ENCODE results near the gene TGDS.

GRCh38 chr13:94595950-94596574, at the start of gene TGDS:
- no peak for TF ChIP-seq CTCF (IDR thresholded peaks at IDR 0.05; ENCODE audit: control extremely low read depth in 1 of 3, insufficient read depth in 1 of 3, low read depth in 1 of 3, low read length in 3 of 3)
- TF ChIP-seq EZH2 (IDR thresholded peaks at IDR 0.05; ENCODE audit: low read depth, low read length, severe bottlenecking) = no peak
- TF ChIP-seq SUZ12 (IDR thresholded peaks at IDR 0.05; ENCODE audit: low read length) = no peak
- peak; percentile 90 to 98 for TF ChIP-seq POLR2A (IDR thresholded peaks at IDR 0.05; ENCODE audit: control extremely low read depth in 1 of 2, low read depth in 2 of 2, low read length in 2 of 2)
- TF ChIP-seq JUN (IDR thresholded peaks at IDR 0.05; ENCODE audit: low read depth, low read length) = no peak
- no peak for TF ChIP-seq RFX5 (IDR thresholded peaks at IDR 0.05; ENCODE audit: borderline replicate concordance, low read depth, low read length)
- no peak for TF ChIP-seq MAFK (IDR thresholded peaks at IDR 0.05; ENCODE audit: low read depth, low read length)
- TF ChIP-seq MAX (IDR thresholded peaks at IDR 0.05) = peak; percentile 55
- peak; percentile 60; the same call in 1 of the 2 replicates for TF ChIP-seq YY1 (IDR thresholded peaks at IDR 0.05; ENCODE audit: low read depth, low read length)
- TF ChIP-seq JUND (IDR thresholded peaks at IDR 0.05; ENCODE audit: low read length) = no peak
- TF ChIP-seq SIN3A (conservative IDR thresholded peaks at IDR 0.05 in 1 of 2, IDR thresholded peaks at IDR 0.05 in 1 of 2; ENCODE audit: low read depth in 1 of 2, low read length in 2 of 2) = no peak
- TF ChIP-seq SP1 (IDR thresholded peaks at IDR 0.05; ENCODE audit: low read depth, low read length) = 0 out of 2 replicates have a peak, but pooled peaks have one; percentile 32
- no peak for TF ChIP-seq ATF2 (IDR thresholded peaks at IDR 0.05; ENCODE audit: low read length)

All from H1 (cell line).